ENCODE results near the gene ACOT13. TPM values are rescaled to one million over a fixed set of nuclear protein-coding genes. Genes with fewer than 3 reads are reported as not detected.
"Not testable (repeated sequence)": the region's sequence is repeated elsewhere in the genome, so short reads cannot be mapped to it uniquely, and the experiment has no call there.

The ACOT13 gene
- total RNA-seq, 2 experiments from 2014 or later = 34.0 to 36.1 TPM

DNA sequence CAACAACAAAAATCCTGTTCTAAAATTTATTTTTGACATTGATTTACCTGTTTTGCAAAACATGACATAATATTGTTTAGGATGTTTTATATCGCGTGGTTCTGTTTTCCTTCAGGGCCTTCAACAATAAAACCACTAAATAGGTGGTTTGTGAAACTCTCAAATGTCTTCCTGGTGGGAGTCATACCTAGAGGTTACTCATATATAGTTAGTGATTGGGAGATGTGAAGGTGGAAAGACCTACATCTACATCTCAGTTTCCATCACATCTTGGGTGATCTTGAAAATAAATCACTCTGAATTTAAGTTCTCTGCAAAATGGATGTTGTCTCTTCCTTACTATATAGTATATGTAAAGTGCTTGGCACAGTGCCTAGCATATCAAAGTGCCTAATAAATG is 29.2 kb downstream of the ACOT13 start:
- no peak overlapping the region for H3K27ac Mint-ChIP-seq
- intact Hi-C loops (cut with micrococcal nuclease) = loop anchor here (1.0 to 5.0 kb wide), 3 partner anchors 49 to 413 kb away; partner anchors contain the start of gene KIAA0319
- H3K36me3 Mint-ChIP-seq (ENCODE audit: low read depth) = peaks cover 7% of the 10 kb centered on the region
- no peaks in the 10 kb centered on the region for H3K27me3 Mint-ChIP-seq (ENCODE audit: low read depth)
- DNase-seq = no peak
- H3K9me3 Mint-ChIP-seq = no peaks in the 10 kb centered on the region
- H3K4me1 Mint-ChIP-seq (ENCODE audit: low read depth) = peaks cover 53% of the 10 kb centered on the region
- no peak overlapping the region for H3K4me3 Mint-ChIP-seq
- CTCF ChIA-PET = interaction anchor here (9.3 kb wide), 1 partner anchor 115 kb away, joined by 100 read pairs; no protein-coding TSS in a partner anchor

DNA sequence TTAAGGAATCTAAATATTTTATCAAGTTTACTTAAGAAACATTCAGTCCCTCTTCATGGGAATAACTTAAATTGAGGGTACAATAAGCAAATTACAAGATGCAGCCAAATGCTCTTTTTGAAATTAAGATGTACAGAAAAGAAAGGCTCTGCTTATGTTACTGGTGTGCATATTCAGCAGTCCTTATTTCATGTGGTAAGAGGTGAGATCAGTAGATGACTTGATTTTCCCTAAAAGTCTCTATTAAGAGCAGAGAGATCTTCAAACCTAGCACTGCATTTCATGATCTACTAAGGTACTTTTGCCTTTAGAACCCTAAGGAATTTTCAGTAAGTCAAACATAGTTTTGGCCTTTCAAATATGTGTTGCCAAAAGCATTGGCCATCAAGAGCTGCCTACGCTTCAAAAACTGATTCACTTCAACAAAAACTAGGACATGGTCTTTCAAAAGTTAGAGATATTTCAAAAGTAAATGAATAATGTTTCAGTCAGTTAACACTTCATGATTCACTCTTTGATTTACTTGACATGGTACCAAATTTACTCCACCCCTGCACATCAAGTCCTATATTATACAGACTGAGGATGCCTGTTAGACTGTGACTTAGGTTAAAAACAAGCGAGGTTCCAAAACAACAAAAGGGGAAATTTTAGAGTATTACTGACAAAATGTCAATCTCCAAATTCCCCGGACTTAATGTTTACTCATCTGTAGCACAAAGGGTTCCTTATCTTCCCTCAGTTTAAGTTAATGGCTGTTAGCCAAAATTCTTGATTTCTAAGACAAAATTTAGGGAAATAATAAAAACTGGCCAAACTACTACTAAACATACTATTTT is 32.9 kb downstream of the ACOT13 start:
- Mint-ChIP-seq H3K27me3 (ENCODE audit: low read depth) (no peaks in the 10 kb centered on the region), H3K36me3 (ENCODE audit: low read depth) (peaks cover 20% of the 10 kb centered on the region), H3K9me3 (no peaks in the 10 kb centered on the region), H3K4me1 (ENCODE audit: low read depth) (peaks cover 45% of the 10 kb centered on the region), H3K27ac (peak overlapping the region; percentile 84), H3K4me3 (no peak overlapping the region)
- CTCF ChIA-PET = interaction anchor here (0.7 to 9.3 kb wide), 2 partner anchors 119 to 309 kb away, joined by 4 to 100 read pairs; no protein-coding TSS in a partner anchor
- no peak for DNase-seq
- intact Hi-C loops (cut with micrococcal nuclease) = loop anchor here (1.0 to 5.0 kb wide), 6 partner anchors 22 to 373 kb away; partner anchors contain the start of genes ACOT13 and KIAA0319

DNA sequence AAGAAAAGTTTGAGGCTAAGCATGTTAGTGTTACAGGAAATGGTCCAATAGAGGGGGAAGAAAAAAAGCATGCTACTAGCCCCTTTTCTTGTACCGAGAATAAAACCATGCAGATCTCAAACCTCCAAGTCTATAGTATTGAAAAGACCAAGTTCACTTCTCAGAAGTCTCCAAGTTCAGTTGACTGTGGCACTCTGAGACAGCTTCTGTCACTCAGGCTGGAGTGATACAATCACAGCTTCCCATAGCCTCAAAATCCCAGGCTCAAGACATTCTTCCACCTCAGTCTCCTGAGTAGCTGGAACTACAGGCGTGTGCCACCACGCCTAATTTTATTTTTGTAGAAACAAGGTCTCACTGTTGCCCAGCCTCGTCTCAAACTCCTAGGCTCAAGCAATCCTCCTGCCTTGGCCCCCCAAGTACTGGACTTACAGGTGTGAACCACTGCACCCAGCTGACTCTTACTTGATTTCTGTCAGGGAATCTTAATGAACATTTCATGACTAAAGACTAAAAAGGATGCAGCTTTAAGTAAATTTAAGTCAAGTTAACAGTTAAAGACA is 35.9 kb downstream of the ACOT13 start:
- CTCF ChIA-PET = interaction anchor here (1.2 to 2.4 kb wide), 6 partner anchors 13 to 123 kb away, joined by 3 to 14 read pairs (median 4); partner anchors contain the start of gene C6orf62
- Mint-ChIP-seq H3K36me3 (ENCODE audit: low read depth) (peaks cover 42% of the 10 kb centered on the region), H3K27ac (peak overlapping the region; percentile 55)

DNA sequence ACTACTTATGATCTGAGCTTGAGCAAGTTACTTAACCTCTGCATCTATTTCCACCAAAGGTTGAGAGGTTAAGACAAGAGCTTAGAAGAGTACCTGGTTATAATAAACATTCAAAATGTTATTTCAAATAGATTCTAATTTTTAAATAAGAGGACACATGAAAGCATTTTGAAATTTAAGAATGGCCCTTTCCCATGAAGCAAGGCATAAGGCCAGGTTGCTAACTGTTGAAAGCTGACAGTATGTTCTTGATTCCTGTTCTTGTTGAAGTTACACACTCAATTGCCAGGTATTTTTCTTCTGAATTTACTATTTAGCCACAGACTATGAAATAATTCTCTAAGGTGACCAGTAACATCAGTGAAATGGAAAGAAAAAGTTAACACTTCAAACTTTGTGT is 37.6 kb downstream of the ACOT13 start:
- Mint-ChIP-seq H3K27me3 (ENCODE audit: low read depth) (no peaks in the 10 kb centered on the region), H3K27ac (no peak overlapping the region), H3K36me3 (ENCODE audit: low read depth) (peaks cover 47% of the 10 kb centered on the region), H3K4me3 (no peak overlapping the region), H3K4me1 (ENCODE audit: low read depth) (peaks cover 47% of the 10 kb centered on the region), H3K9me3 (no peaks in the 10 kb centered on the region)
- no peak for DNase-seq
- intact Hi-C loops (cut with micrococcal nuclease) = no loop called here
- CTCF ChIA-PET = interaction anchor here (0.9 to 2.4 kb wide), 3 partner anchors 10 to 123 kb away, joined by 3 to 14 read pairs (median 4); no protein-coding TSS in a partner anchor

More for the DNA sequence above, 35.9 kb downstream of the ACOT13 start:
- Mint-ChIP-seq H3K9me3 (no peaks in the 10 kb centered on the region), H3K4me1 (ENCODE audit: low read depth) (peaks cover 52% of the 10 kb centered on the region), H3K27me3 (ENCODE audit: low read depth) (no peaks in the 10 kb centered on the region), H3K4me3 (no peak overlapping the region)
- no peak for DNase-seq
- intact Hi-C loops (cut with micrococcal nuclease) = no loop called here

DNA sequence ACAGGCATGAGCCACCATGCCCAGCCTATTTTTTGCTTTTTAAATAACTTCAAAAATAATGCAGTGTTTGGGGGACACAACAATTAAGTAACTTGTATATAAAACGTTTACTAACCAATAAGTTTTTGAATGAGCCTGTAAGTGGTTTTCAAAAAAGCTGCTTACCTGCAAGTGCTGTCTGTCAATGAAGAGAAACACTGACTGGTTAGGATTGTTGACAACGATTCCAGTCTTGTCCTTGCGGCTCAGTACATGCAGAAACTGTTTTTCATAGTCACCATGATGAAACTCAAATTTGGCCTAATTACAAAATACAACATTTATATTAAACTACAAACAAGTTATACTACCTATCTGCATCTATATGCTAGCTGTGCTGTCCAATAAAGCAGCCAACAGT is 41.7 kb downstream of the ACOT13 start:
- H3K27ac Mint-ChIP-seq = peak overlapping the region; percentile 58
- no peak overlapping the region for H3K4me3 Mint-ChIP-seq
- H3K4me1 Mint-ChIP-seq (ENCODE audit: low read depth) = peaks cover 50% of the 10 kb centered on the region
- intact Hi-C loops (cut with micrococcal nuclease) = no loop called here
- CTCF ChIA-PET = interaction anchor here (0.6 to 1.0 kb wide), 2 partner anchors 32 to 309 kb away, joined by 3 to 4 read pairs; no protein-coding TSS in a partner anchor
- H3K27me3 Mint-ChIP-seq (ENCODE audit: low read depth) = no peaks in the 10 kb centered on the region
- DNase-seq = no peak
- H3K9me3 Mint-ChIP-seq = no peaks in the 10 kb centered on the region
- H3K36me3 Mint-ChIP-seq (ENCODE audit: low read depth) = peaks cover 65% of the 10 kb centered on the region

DNA sequence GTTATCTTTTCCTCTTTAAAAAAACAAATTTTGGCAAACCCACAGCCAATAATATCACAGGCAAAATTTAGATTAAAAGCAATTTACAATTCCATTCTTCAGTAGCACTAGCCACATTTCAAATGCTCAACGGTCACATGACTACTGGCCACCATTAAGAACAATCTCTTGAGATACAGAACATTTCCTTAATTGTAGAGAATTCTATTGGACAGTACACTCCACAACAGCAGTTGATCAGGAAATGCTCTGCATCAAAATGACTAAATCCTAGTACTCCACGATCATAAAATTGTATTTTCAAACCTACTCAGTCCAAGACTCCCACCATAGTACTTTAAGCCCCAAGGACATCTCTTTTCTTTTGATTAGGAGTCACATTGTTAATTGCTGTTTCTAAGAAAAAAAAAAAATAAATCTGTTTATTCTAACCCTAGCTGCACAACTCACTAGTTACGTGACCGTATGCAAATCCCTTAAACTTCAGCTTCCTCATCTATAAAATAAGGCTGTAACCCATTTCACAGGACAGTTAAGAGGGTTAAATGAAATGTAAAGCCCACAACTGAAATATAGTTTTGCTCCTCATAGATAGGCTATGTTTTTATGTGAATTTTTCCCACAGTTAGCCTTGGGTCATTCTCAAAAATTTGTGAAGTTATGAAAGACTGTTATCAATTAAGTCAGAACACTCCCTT is 42.3 kb downstream of the ACOT13 start:
- intact Hi-C loops (cut with micrococcal nuclease) = no loop called here
- Mint-ChIP-seq H3K4me3 (no peak overlapping the region), H3K9me3 (no peaks in the 10 kb centered on the region), H3K4me1 (ENCODE audit: low read depth) (peaks cover 53% of the 10 kb centered on the region), H3K36me3 (ENCODE audit: low read depth) (peaks cover 64% of the 10 kb centered on the region), H3K27ac (peak overlapping the region; percentile 58), H3K27me3 (ENCODE audit: low read depth) (no peaks in the 10 kb centered on the region)
- DNase-seq = no peak
- CTCF ChIA-PET = interaction anchor here (0.6 to 1.3 kb wide), 3 partner anchors 58 to 436 kb away, joined by 4 to 5 read pairs (median 4); no protein-coding TSS in a partner anchor

DNA sequence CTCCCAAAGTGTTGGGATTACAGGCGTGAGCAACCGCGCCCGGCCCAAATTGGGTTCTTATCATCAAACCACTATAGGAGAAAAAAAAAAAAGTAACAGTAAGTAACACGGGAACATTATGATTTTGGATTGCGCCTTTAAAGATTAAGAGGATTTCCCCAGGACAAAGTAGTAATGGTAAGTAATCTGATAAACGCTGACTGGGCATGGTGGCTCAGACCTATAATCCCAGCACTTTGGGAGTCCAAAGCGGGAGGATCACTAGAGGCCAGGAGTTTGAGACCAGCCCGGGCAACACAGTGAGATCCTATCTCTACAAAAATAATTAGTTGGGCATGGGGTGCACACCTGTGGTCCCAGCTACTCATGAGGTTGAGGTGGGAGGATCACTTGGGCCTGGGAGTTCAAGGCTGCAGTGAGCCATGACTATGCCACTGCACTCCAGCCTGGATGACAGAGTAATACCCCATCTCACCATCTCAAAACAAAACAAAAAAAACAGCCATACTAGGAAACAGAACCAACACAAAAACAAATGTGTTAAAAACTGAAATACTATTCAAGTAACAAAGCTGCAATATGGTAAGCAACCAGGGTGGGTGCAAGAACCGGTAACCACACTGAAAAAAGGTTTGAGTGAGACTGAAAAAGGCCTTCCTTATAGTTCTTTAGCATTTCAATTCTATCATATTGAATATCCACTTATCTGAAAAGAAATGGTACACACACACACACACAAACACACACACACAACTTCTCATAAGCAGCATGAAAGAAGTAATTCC is 43.8 kb downstream of the ACOT13 start:
- CTCF ChIA-PET = interaction anchor here (1.3 kb wide), 1 partner anchor 56 kb away, joined by 5 read pairs; no protein-coding TSS in a partner anchor
- Mint-ChIP-seq H3K36me3 (ENCODE audit: low read depth) (peaks cover 65% of the 10 kb centered on the region), H3K4me3 (no peak overlapping the region), H3K27me3 (ENCODE audit: low read depth) (no peaks in the 10 kb centered on the region), H3K4me1 (ENCODE audit: low read depth) (peaks cover 57% of the 10 kb centered on the region), H3K9me3 (no peaks in the 10 kb centered on the region), H3K27ac (peak overlapping the region; percentile 72)
- DNase-seq = no peak
- intact Hi-C loops (cut with micrococcal nuclease) = no loop called here

DNA sequence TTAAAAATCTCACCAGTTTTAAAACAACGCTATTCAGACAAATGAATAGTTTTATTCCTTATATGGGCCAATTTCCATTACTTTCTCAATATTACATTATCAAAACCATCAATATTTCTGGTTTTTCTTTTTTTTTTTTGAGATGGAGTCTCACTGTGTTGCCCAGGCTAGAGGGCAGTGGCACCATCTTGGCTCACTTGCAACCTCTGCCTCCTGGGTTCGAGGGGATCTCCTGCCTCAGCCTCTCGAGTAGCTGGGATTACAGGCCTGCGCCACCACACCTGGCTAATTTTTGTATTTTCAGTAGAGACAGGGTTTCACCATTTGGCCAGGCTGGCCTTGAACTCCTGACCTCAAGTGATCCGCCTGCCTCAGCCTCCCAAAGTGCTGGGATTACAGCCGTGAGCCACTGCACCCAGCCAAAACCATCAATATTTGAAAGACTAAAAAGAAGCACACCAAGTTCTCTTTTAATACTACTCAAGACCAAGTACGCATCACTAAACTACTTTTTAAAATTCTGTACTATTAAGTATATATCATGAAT is 49.8 kb downstream of the ACOT13 start:
- CTCF ChIA-PET; DNase-seq; H3K9me3 Mint-ChIP-seq; H3K27me3 Mint-ChIP-seq (ENCODE audit: low read depth): not testable (repeated sequence)
- peak overlapping the region; percentile 31 for H3K27ac Mint-ChIP-seq
- peaks cover 56% of the 10 kb centered on the region for H3K4me1 Mint-ChIP-seq (ENCODE audit: low read depth)
- intact Hi-C loops (cut with micrococcal nuclease) = loop anchor here (5.0 kb wide), 1 partner anchor 1816 kb away; no protein-coding TSS in a partner anchor
- peaks cover 67% of the 10 kb centered on the region for H3K36me3 Mint-ChIP-seq (ENCODE audit: low read depth)
- H3K4me3 Mint-ChIP-seq = peak overlapping the region; percentile 99

DNA sequence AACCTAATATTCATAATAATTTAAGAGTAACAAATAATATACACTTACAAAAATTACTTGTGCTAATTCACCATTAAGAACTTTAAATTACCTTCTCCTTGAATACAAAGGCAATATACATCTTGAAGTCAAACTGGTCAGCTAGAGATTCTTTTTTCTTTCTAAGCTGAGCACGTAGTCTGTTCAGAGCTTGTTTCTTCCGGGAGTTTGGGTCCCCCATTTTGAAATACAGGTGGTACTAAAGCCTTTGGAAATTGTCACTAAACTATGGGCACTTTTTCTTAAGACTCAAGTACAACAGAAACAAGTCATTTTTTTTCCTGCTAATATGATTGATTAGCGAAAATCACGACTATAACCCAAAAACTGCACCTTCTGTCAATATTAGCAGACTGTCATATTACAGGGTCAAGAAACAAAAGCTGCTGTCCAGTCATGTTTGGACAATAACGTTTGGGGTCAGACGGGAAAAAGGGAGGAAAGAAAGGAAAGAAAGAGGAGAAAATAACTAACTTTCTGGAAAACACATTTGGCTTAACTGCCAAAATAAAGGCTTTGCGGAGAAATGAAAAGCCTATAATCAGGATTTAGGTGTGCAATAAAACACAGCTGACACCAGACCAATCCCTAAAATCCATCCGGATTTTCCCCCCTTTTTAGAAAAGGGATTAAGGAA is 51.7 kb downstream of the ACOT13 start:
- Mint-ChIP-seq H3K27me3 (ENCODE audit: low read depth) (no peaks in the 10 kb centered on the region), H3K9me3 (no peaks in the 10 kb centered on the region), H3K36me3 (ENCODE audit: low read depth) (peaks cover 55% of the 10 kb centered on the region)

DNA sequence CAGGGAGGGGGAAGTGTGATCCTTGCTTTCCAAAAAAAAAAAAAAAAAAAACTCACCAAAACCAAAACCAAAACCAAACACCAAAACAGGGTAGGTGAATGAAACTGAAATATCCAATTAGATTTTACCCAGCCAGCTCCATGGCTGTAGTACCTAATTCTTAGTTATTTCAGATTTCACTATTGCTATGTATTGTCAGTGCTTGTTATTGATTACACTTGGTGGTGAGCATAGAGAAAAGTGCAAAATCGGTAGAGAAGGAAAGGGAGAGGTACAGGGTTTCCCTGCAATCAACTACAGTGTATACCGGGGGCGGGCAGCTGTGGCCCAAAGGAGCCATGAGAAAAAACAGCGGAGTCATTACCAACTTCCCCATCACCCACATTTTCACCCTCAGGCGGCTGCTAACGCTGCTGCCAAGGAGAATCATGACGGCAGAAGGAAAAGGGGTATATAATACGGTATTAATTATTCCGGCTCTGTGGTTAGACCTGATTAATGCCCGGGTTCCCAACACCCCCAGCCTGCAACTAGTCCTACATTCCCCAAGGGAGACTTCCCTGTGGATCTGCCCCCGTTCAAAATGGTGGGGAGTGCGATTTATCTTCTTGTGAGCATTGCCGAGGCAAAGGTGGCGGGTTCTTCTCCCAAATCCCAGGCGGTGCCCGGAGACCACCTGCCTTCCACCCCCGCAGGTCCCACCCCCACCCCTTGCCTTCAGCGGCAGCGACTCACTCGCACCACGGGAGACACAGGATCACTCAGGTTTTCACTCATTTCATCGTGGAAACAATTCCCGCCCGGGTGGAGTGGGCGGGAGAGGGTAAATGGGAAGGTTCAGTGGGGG is 52.5 kb downstream of the ACOT13 start, which contains the start of gene C6orf62:
TSS of gene C6orf62 (minus strand) at position 30 of the 847 bp plus-strand sequence. CDS start 486 bp downstream, outside the sequence.
- intact Hi-C loops (cut with micrococcal nuclease) = loop anchor here (5.0 kb wide), 1 partner anchor 1813 kb away; no protein-coding TSS in a partner anchor
- CTCF ChIA-PET = interaction anchor here (0.6 to 2.1 kb wide), 6 partner anchors 13 to 138 kb away, joined by 3 to 11 read pairs (median 6); no protein-coding TSS in a partner anchor
- no peaks in the 10 kb centered on the region for H3K9me3 Mint-ChIP-seq
- peak within 1 kb of the TSS; percentile 95 for H3K27ac Mint-ChIP-seq
- H3K4me1 Mint-ChIP-seq (ENCODE audit: low read depth) = peaks cover 42% of the 10 kb centered on the region
- peaks cover 50% of the 10 kb centered on the region for H3K36me3 Mint-ChIP-seq (ENCODE audit: low read depth)
- peak within 1 kb of the TSS; percentile 99 for H3K4me3 Mint-ChIP-seq
- H3K27me3 Mint-ChIP-seq (ENCODE audit: low read depth) = no peaks in the 10 kb centered on the region
- peak; percentile 74 for DNase-seq

More for the DNA sequence above, 51.7 kb downstream of the ACOT13 start:
- intact Hi-C loops (cut with micrococcal nuclease) = loop anchor here (5.0 kb wide), 1 partner anchor 1814 kb away; no protein-coding TSS in a partner anchor
- DNase-seq = no peak
- H3K4me1 Mint-ChIP-seq (ENCODE audit: low read depth) = peaks cover 48% of the 10 kb centered on the region
- CTCF ChIA-PET = interaction anchor here (0.6 to 2.1 kb wide), 7 partner anchors 12 to 137 kb away, joined by 3 to 11 read pairs (median 3); no protein-coding TSS in a partner anchor
- peak overlapping the region; percentile 99 for H3K4me3 Mint-ChIP-seq
- H3K27ac Mint-ChIP-seq = peak overlapping the region; percentile 95

All from activated naive CD4-positive, alpha-beta T cell treated with anti-CD3 and anti-CD28 coated beads for 36 hours (primary cell).